ENCODE measurements around the gene NUP214. TPM values are rescaled to one million over a fixed set of nuclear protein-coding genes. Genes with fewer than 3 reads are reported as not detected.

NUP214 gene
- total and polyA plus RNA-seq, 4 donors, result 23.5 to 60.7 (median 37.8) TPM

DNA sequence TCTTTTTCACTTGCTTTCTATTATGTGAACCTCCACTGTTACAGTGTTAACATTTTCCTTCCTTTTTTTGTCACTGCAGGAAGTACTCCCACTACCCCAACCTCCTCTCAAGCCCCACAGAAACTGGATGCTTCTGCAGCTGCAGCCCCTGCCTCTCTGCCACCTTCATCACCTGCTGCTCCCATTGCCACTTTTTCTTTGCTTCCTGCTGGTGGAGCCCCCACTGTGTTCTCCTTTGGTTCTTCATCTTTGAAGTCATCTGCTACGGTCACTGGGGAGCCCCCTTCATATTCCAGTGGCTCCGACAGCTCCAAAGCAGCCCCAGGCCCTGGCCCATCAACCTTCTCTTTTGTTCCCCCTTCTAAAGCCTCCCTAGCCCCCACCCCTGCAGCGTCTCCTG is 18.8 kb downstream of the NUP214 start:
- TF ChIP-seq, protein P1, sequence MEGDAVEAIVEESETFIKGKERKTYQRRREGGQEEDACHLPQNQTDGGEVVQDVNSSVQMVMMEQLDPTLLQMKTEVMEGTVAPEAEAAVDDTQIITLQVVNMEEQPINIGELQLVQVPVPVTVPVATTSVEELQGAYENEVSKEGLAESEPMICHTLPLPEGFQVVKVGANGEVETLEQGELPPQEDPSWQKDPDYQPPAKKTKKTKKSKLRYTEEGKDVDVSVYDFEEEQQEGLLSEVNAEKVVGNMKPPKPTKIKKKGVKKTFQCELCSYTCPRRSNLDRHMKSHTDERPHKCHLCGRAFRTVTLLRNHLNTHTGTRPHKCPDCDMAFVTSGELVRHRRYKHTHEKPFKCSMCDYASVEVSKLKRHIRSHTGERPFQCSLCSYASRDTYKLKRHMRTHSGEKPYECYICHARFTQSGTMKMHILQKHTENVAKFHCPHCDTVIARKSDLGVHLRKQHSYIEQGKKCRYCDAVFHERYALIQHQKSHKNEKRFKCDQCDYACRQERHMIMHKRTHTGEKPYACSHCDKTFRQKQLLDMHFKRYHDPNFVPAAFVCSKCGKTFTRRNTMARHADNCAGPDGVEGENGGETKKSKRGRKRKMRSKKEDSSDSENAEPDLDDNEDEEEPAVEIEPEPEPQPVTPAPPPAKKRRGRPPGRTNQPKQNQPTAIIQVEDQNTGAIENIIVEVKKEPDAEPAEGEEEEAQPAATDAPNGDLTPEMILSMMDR (IDR thresholded peaks at IDR 0.05; ENCODE audit: control extremely low read depth, extremely low read depth), result no peak
- H3K36me3 ChIP-seq (ENCODE audit: control insufficient read depth in 4 of 4, insufficient read depth in 4 of 4, low read length in 4 of 4), result peaks cover 12 to 52% (median 36%) of the 10 kb centered on the region in 4 donors
- WGBS, 2 donors, result 87 to 88% methylated on average over 3 of the region's 3 CpGs
- no peak overlapping the region for H3K4me3 ChIP-seq
- no peak overlapping the region for H3K27ac ChIP-seq (ENCODE audit: low read depth in 1 of 2, low read length in 1 of 2)
- no peaks in the 10 kb centered on the region for H3K9me3 ChIP-seq (ENCODE audit: control insufficient read depth in 4 of 4, insufficient read depth in 3 of 4, low read length in 3 of 4)
- H3K27me3 ChIP-seq (ENCODE audit: control insufficient read depth in 3 of 3, insufficient read depth in 3 of 3, low read length in 2 of 3), result no peaks in the 10 kb centered on the region
- H3K4me1 ChIP-seq (ENCODE audit: control insufficient read depth in 5 of 5, insufficient read depth in 5 of 5, low read length in 5 of 5), result no peaks in the 10 kb centered on the region
- DNase-seq (no peak), ATAC-seq (ENCODE audit: insufficient read depth, low FRiP score) (no peak)
- no peak overlapping the region for H3K9ac ChIP-seq (ENCODE audit: insufficient read depth in 1 of 2, low read length in 2 of 2)

DNA sequence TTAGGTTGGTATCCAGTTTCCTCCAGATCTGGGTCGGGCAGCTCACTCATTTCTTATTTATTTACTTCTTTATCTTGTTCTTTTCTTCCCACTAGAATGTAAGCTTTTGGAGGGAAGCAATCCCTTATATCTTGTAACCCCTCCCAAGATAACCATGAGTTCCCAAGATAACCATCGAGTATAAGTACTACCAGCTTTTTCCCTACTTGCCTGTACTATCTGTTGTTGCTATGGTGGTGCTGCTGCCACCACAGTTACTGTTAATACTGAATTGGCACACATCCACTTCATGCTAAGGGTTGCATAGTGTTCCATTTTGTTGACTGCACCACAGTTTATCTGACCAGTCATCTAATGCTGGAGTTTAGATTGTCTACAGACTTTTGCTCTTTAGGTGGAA is 19.9 kb downstream of the NUP214 start:
- 81 to 92% methylated on average over 2 of the region's 2 CpGs for WGBS, 2 donors
- TF ChIP-seq, protein P1 (IDR thresholded peaks at IDR 0.05; ENCODE audit: control extremely low read depth, extremely low read depth), result no peak

DNA sequence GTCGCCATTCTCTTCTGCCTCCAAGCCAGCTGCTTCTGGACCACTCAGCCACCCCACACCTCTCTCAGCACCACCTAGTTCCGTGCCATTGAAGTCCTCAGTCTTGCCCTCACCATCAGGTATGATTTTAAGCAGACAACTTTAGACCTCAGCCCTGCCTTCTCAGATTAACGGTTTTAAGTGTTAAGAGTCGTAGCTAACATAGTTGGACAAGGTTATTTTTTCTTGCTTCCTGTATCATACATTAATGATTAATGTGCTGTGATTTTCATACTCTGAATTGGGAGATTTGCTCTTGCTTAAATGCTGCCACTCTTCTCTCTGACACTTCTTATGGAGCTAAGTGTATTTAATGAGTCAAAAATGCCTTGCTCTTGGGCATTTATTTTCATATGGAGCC is 20.8 kb downstream of the NUP214 start:
- H3K4me1 ChIP-seq (ENCODE audit: control insufficient read depth in 5 of 5, insufficient read depth in 5 of 5, low read length in 5 of 5), result no peaks in the 10 kb centered on the region
- H3K4me3 ChIP-seq, result no peak overlapping the region
- no peak for DNase-seq
- WGBS, 2 donors, result 90 to 91% methylated on average over 4 of the region's 4 CpGs
- no peaks in the 10 kb centered on the region for H3K27me3 ChIP-seq (ENCODE audit: control insufficient read depth in 3 of 3, insufficient read depth in 3 of 3, low read length in 2 of 3)
- H3K27ac ChIP-seq (ENCODE audit: low read depth in 1 of 2, low read length in 1 of 2), result no peak overlapping the region
- no peaks in the 10 kb centered on the region for H3K9me3 ChIP-seq (ENCODE audit: control insufficient read depth in 4 of 4, insufficient read depth in 3 of 4, low read length in 3 of 4)
- no peak overlapping the region for H3K9ac ChIP-seq (ENCODE audit: insufficient read depth in 1 of 2, low read length in 2 of 2)
- TF ChIP-seq, protein P1 (IDR thresholded peaks at IDR 0.05; ENCODE audit: control extremely low read depth, extremely low read depth), result no peak
- H3K36me3 ChIP-seq (ENCODE audit: control insufficient read depth in 4 of 4, insufficient read depth in 4 of 4, low read length in 4 of 4), result peaks cover 8 to 55% (median 31%) of the 10 kb centered on the region in 4 donors
- no peak for ATAC-seq (ENCODE audit: insufficient read depth, low FRiP score)

More for the DNA sequence above, 19.9 kb downstream of the NUP214 start:
- H3K9me3 ChIP-seq (ENCODE audit: control insufficient read depth in 4 of 4, insufficient read depth in 3 of 4, low read length in 3 of 4), result no peaks in the 10 kb centered on the region
- no peaks in the 10 kb centered on the region for H3K27me3 ChIP-seq (ENCODE audit: control insufficient read depth in 3 of 3, insufficient read depth in 3 of 3, low read length in 2 of 3)
- no peaks in the 10 kb centered on the region for H3K4me1 ChIP-seq (ENCODE audit: control insufficient read depth in 5 of 5, insufficient read depth in 5 of 5, low read length in 5 of 5)
- no peak overlapping the region for H3K27ac ChIP-seq (ENCODE audit: low read depth in 1 of 2, low read length in 1 of 2)
- DNase-seq, result no peak
- no peak for ATAC-seq (ENCODE audit: insufficient read depth, low FRiP score)
- H3K4me3 ChIP-seq, result no peak overlapping the region
- H3K9ac ChIP-seq (ENCODE audit: insufficient read depth in 1 of 2, low read length in 2 of 2), result no peak overlapping the region
- H3K36me3 ChIP-seq (ENCODE audit: control insufficient read depth in 4 of 4, insufficient read depth in 4 of 4, low read length in 4 of 4), result peaks cover 8 to 52% (median 29%) of the 10 kb centered on the region in 4 donors

DNA sequence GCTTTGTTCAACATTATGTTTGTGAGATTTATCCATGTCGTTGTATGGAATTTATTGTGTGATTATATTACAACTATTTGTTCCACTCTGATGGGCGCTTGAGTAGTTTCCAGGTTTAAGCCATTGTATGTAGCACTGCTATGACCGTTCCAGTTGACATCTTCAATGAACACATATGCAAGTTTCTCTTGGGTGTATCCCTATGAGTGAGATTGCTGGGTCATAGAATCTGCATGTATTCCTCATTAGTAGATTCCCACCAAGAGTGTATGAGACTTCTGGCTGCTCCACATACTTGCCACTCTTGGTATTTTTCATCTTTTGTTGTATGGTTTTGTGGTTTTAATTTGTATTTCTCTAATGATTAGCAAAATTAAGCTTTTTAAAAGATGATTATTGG is 22.9 kb downstream of the NUP214 start:
- no peak overlapping the region for H3K9ac ChIP-seq (ENCODE audit: insufficient read depth in 1 of 2, low read length in 2 of 2)
- ATAC-seq (ENCODE audit: insufficient read depth, low FRiP score) (no peak), DNase-seq (no peak)
- H3K4me1 ChIP-seq (ENCODE audit: control insufficient read depth in 5 of 5, insufficient read depth in 5 of 5, low read length in 5 of 5), result no peaks in the 10 kb centered on the region
- no peaks in the 10 kb centered on the region for H3K27me3 ChIP-seq (ENCODE audit: control insufficient read depth in 3 of 3, insufficient read depth in 3 of 3, low read length in 2 of 3)
- peaks cover 6 to 56% (median 35%) of the 10 kb centered on the region in 4 donors for H3K36me3 ChIP-seq (ENCODE audit: control insufficient read depth in 4 of 4, insufficient read depth in 4 of 4, low read length in 4 of 4)
- 91 to 99% methylated on average over 3 of the region's 3 CpGs for WGBS, 2 donors
- no peak overlapping the region for H3K4me3 ChIP-seq
- TF ChIP-seq, protein P1 (IDR thresholded peaks at IDR 0.05; ENCODE audit: control extremely low read depth, extremely low read depth), result no peak
- no peak overlapping the region for H3K27ac ChIP-seq (ENCODE audit: low read depth in 1 of 2, low read length in 1 of 2)
- no peaks in the 10 kb centered on the region for H3K9me3 ChIP-seq (ENCODE audit: control insufficient read depth in 4 of 4, insufficient read depth in 3 of 4, low read length in 3 of 4)

Data from lung (tissue), 12 donors.